ENCODE data around the gene TEAD4.

Gene TEAD4

GRCh38 chr12:2959192-2959504, at the start of gene TEAD4:
TEAD4 (plus strand) TSS chr12:2959397.
- POLR2A ChIA-PET, result interaction anchor here (1.0 to 1.5 kb wide), 2 partner anchors 68 to 81 kb away, joined by 3 to 4 read pairs; no protein-coding TSS in a partner anchor
- no peak for TF ChIP-seq CTCF (IDR thresholded peaks at IDR 0.05; ENCODE audit: insufficient read depth, low read length, missing control alignments)
- CTCF ChIA-PET, result interaction anchor here (1.3 kb wide), 1 partner anchor 15 kb away, joined by 5 read pairs; no protein-coding TSS in a partner anchor
- no peak for DNase-seq (ENCODE audit: low read depth, low spot score)
- H3K4me3 ChIP-seq (ENCODE audit: low read depth, low read length), result peak within 1 kb of the TSS; percentile 80

- TF ChIP-seq CTCF (IDR thresholded peaks at IDR 0.05; ENCODE audit: insufficient read depth, low read length, missing control alignments), result no peak
- POLR2A ChIA-PET, result interaction anchor here (0.7 kb wide), 1 partner anchor 13 kb away, joined by 3 read pairs; no protein-coding TSS in a partner anchor
- no peak for DNase-seq (ENCODE audit: low read depth, low spot score)
- H3K4me3 ChIP-seq (ENCODE audit: low read depth, low read length), result no peak overlapping the region
- CTCF ChIA-PET, result interaction anchor here (1.3 kb wide), 1 partner anchor 122 kb away, joined by 8 read pairs; no protein-coding TSS in a partner anchor
Observed at GRCh38 chr12:2912216-2912575, 47.0 kb upstream of the TEAD4 start.

- DNase-seq (ENCODE audit: low read depth, low spot score), result no peak
- no peak for TF ChIP-seq CTCF (IDR thresholded peaks at IDR 0.05; ENCODE audit: insufficient read depth, low read length, missing control alignments)
- no peak overlapping the region for H3K4me3 ChIP-seq (ENCODE audit: low read depth, low read length)
- CTCF ChIA-PET, result no interaction called here
- POLR2A ChIA-PET, result no interaction called here
Observed at GRCh38 chr12:2919249-2919648, 39.9 kb upstream of the TEAD4 start.

- H3K4me3 ChIP-seq (ENCODE audit: low read depth, low read length), result no peak overlapping the region
- ChIA-PET CTCF (interaction anchor here (0.7 to 2.1 kb wide), 6 partner anchors 11 to 68 kb away, joined by 3 to 5 read pairs (median 4); no protein-coding TSS in a partner anchor), POLR2A (no interaction called here)
- DNase-seq (ENCODE audit: low read depth, low spot score), result no peak
- TF ChIP-seq CTCF (IDR thresholded peaks at IDR 0.05; ENCODE audit: insufficient read depth, low read length, missing control alignments), result no peak
Observed at GRCh38 chr12:2922329-2922728, 36.9 kb upstream of the TEAD4 start.

- no peak for DNase-seq (ENCODE audit: low read depth, low spot score)
- CTCF ChIA-PET, result interaction anchor here (0.7 to 2.1 kb wide), 6 partner anchors 10 to 69 kb away, joined by 3 to 5 read pairs (median 3); no protein-coding TSS in a partner anchor
- POLR2A ChIA-PET, result no interaction called here
- no peak overlapping the region for H3K4me3 ChIP-seq (ENCODE audit: low read depth, low read length)
- no peak for TF ChIP-seq CTCF (IDR thresholded peaks at IDR 0.05; ENCODE audit: insufficient read depth, low read length, missing control alignments)
Observed at GRCh38 chr12:2923057-2923456, 36.1 kb upstream of the TEAD4 start.

- H3K4me3 ChIP-seq (ENCODE audit: low read depth, low read length), result no peak overlapping the region
- no peak for DNase-seq (ENCODE audit: low read depth, low spot score)
- ChIA-PET CTCF (interaction anchor here (0.6 to 1.2 kb wide), 4 partner anchors 15 to 39 kb away, joined by 3 to 4 read pairs (median 3); no protein-coding TSS in a partner anchor), POLR2A (no interaction called here)
- TF ChIP-seq CTCF (IDR thresholded peaks at IDR 0.05; ENCODE audit: insufficient read depth, low read length, missing control alignments), result no peak
Observed at GRCh38 chr12:2924019-2924418, 35.2 kb upstream of the TEAD4 start.
